Tibial artery (tissue), 4 donors: ENCODE measurements around the gene MEF2D.

Experiments used
- DNase-seq, 2 donors: peaks; one replicate each; pipeline ENCODE4 v3.0.0-alpha.2; 2019
- H3K27ac ChIP-seq, 2 donors: fragments of 200-600 bp; sonication (generic) in 1 of 2; 1 replicate in 1 of 2; 2 replicates in 1 of 2; pipeline ENCODE4 v1.5.1; 2018 to 2019; ENCODE audit warnings: mild to moderate bottlenecking in 1 of 2
- H3K27me3 ChIP-seq, 2 donors: fragments of 200-600 bp; sonication (generic) in 1 of 2; one replicate each; pipeline versions ENCODE4 v1.5.1 to v1.6.0; 2016 to 2019
- H3K36me3 ChIP-seq, 3 donors: fragments of 200-600 bp; sonication (generic) in 2 of 3; one replicate each; pipeline ENCODE4 v1.5.1; 2016 to 2019; ENCODE audit warnings: mild to moderate bottlenecking in 2 of 3
- H3K4me1 ChIP-seq, 4 donors: fragments of 200-600 bp; sonication (generic) in 2 of 4; 1 replicate in 3 of 4; 2 replicates in 1 of 4; pipeline ENCODE4 v1.5.1; 2016 to 2019
- H3K4me3 ChIP-seq, 2 donors: fragments of 200-600 bp; sonication (generic) in 1 of 2; 1 replicate in 1 of 2; 2 replicates in 1 of 2; pipeline ENCODE4 v1.5.1; 2018 to 2019; ENCODE audit warnings: mild to moderate bottlenecking in 2 of 2
- H3K9me3 ChIP-seq, 3 donors: fragments of 200-600 bp; sonication (generic) in 1 of 3; one replicate each; pipeline ENCODE4 v1.5.1; 2016 to 2019
- CTCF ChIP-seq, 2 experiments: fragments of 200-600 bp in 1 of 2; fragments of 450-650 bp in 1 of 2; IDR thresholded peaks; one replicate each; pipeline ENCODE4 v1.5.1; 2017 to 2019; ENCODE audit warnings: antibody characterized with exemption in 2 of 2, mild to moderate bottlenecking in 1 of 2, moderate library complexity in 1 of 2
- intact Hi-C: fragments of 100-400 bp; cut with DNase I; formaldehyde crosslinking; loops from one replicate; pipeline ENCODE4 v1.15.0; 2023; ENCODE audit warnings: low total_unique reads

The MEF2D gene

DNA sequence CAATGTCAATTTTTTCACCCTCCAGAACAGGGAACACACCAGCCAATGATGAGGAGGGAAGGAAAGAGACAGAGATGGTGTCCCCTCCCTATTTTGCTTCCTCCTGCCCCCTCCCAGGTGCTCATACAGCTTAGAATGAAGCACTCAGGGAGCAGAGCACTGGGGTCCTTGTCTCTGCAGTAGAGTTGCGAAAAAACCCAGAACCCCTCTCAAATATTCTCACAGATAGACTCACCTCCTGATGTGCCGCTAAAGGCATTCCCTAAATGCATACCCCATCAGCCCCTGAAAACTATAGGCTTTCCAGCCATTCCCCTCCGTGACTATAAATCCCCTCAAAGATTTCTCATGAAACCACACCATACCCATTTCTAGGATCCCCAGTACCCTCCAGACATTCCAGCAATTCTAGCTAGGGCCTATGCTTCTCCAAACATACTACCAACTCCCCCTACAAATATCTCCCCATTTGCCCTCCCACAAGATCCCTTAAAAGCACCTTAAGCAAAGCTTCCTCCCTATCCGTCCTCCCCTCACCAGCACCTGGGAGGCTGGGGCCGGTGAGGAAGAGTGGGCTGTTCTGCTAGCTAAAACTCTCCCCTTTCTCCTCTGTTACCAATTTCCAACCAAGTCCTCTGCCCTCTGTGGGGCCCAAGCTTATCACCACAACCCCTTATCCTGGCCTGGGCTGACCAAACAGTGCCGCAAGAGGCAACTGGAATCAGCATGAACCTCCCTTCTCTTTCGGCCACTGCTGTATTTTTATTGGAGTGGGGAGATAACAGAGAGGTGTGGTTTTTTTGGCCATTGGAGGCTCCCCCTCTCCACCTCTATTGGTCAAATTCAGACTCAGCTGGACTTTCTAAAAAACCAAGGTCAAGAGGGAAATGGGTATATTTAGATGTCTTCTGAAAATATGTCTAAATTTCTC lies 76.9 kb downstream of the MEF2D start:
- Histone ChIP-seq H3K36me3 (no peaks in the 10 kb centered on the region), H3K27ac (no peak overlapping the region), H3K4me3 (no peak overlapping the region), H3K27me3 (peaks cover 13 to 97% of the 10 kb centered on the region in 2 donors), H3K9me3 (no peaks in the 10 kb centered on the region), H3K4me1 (peaks cover 0 to 24% (median 22%) of the 10 kb centered on the region in 4 donors)
- intact Hi-C loops: no loop called here
- DNase-seq: no peak
- TF ChIP-seq CTCF (IDR thresholded peaks at IDR 0.05): no peak

DNA sequence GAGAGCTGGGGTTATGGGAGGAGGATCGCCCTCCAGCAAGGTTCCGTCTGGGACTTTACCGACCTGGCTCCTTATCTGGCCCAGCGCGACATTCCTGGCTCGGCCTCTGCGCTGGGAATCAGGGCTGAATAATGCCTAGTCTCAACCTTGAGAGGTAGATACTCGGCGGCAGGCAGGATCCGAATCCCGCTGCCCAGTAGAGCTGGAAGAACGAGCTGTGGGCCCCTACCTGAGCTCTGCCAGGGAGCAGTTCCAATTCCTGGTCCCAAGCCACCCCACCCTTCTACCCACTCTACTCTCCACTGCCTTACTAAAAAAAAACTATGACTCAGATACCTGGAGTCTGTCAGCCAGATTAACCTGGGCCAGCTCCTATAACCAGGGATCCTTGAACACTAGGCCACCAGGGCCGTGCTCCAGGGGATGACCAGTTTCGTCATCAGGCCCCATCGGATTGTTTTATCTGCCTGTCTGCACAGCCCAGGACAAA lies 77.9 kb downstream of the MEF2D start:
- H3K4me3 ChIP-seq: no peak overlapping the region
- DNase-seq: no peak
- peaks cover 13 to 97% of the 10 kb centered on the region in 2 donors for H3K27me3 ChIP-seq
- TF ChIP-seq CTCF (IDR thresholded peaks at IDR 0.05): no peak
- no peak overlapping the region for H3K27ac ChIP-seq
- peaks cover 0 to 24% (median 22%) of the 10 kb centered on the region in 4 donors for H3K4me1 ChIP-seq
- no peaks in the 10 kb centered on the region for H3K9me3 ChIP-seq
- no peaks in the 10 kb centered on the region for H3K36me3 ChIP-seq
- intact Hi-C loops: no loop called here

GRCh38 chr1:156421939-156422601 lies 78.5 kb downstream of the MEF2D start:
- no peaks in the 10 kb centered on the region for H3K36me3 ChIP-seq
- peaks cover 0 to 24% (median 22%) of the 10 kb centered on the region in 4 donors for H3K4me1 ChIP-seq
- intact Hi-C loops: no loop called here
- DNase-seq: no peak
- H3K9me3 ChIP-seq: no peaks in the 10 kb centered on the region
- TF ChIP-seq CTCF (IDR thresholded peaks at IDR 0.05): no peak
- peak overlapping the region; percentile 29 to 45 for H3K4me3 ChIP-seq
- no peak overlapping the region for H3K27ac ChIP-seq
- H3K27me3 ChIP-seq: peaks cover 13 to 98% of the 10 kb centered on the region in 2 donors

DNA sequence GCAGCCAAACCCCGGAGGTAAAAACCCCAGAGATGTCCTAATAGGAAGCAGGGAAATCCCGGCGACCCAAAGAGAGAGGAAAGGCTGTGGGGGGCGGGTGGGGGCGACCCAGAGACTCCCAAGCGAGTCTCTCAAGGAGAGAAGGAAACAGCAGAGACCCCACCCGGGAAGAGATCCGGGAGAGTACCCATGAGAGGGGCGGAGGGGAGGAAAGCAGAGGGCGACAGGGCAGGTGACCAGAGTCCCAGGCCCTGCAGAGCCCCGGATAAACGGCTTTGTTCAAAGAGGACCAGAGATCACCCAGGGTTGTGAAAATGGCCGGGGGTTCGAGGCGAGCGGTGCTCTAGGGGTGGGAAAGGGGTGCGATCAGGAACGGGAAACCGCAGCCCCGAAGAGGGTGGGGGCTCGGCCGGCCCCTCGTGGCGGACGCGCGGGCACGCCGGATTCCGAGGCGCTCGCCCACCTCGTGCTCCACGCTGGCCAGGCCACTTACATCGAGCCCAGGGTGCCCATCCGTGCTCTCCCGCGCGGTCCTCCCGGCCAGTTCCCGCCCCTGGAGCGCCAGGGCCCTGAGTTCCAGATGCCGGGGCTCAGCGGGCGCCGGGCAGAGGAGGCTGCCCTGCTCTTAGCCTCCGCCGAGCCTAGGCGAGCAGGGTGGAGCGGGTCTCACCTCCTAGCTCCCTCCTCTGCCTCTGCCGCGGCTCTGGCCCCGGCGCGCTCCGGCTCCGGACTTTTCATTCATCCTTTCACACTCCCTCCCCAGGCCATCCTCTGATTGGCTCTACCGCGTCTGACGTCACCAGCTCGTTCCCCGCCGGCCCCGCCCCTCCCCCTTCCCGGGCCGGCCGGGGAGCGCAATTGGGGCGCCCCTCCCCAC lies 79.3 kb downstream of the MEF2D start:
- H3K4me1 ChIP-seq: peaks cover 0 to 24% (median 22%) of the 10 kb centered on the region in 4 donors
- DNase-seq: peak; percentile 58 to 80
- intact Hi-C loops: no loop called here
- H3K4me3 ChIP-seq: peak overlapping the region; percentile 29 to 45
- H3K36me3 ChIP-seq: no peaks in the 10 kb centered on the region
- H3K27ac ChIP-seq: no peak overlapping the region
- TF ChIP-seq CTCF (IDR thresholded peaks at IDR 0.05): no peak
- no peaks in the 10 kb centered on the region for H3K9me3 ChIP-seq
- H3K27me3 ChIP-seq: peaks cover 13 to 98% of the 10 kb centered on the region in 2 donors
